K562 (cell line): ENCODE data around the gene LRRC15. TPM values are rescaled to one million over a fixed set of nuclear protein-coding genes. Genes with fewer than 3 reads are reported as not detected.

Source experiments
- ARNT ChIP-seq, 2 experiments: fragments of 450-650 bp; IDR thresholded peaks; 2 replicates each; pipeline ENCODE4 v1.6.1; 2016; ENCODE audit warnings: mild to moderate bottlenecking in 1 of 2
- BRCA1 ChIP-seq, 2 experiments: fragments of 450-650 bp in 1 of 2; sonication (generic) in 1 of 2; formaldehyde crosslinking in 1 of 2; IDR thresholded peaks; 2 replicates each; pipeline versions ENCODE4 v1.5.0 to v1.6.1; 2017 to 2020; ENCODE audit warnings: mild to moderate bottlenecking in 1 of 2, missing genetic modification reagents in 1 of 2
- BRD4 ChIP-seq: fragments of 200-600 bp; sonication (generic); IDR thresholded peaks from 2 replicates; pipeline ENCODE4 v1.6.1; 2017; ENCODE audit warnings: inconsistent platforms
- E2F6 ChIP-seq, 2 experiments: IDR thresholded peaks; 2 replicates each; pipeline ENCODE4 v1.6.1; 2011; ENCODE audit warnings: borderline replicate concordance in 1 of 2, control low read depth in 1 of 2, low read depth in 1 of 2, low read length in 1 of 2, mild to moderate bottlenecking in 1 of 2, mixed read lengths in 1 of 2, moderate library complexity in 1 of 2; ENCODE audit not compliant: insufficient read depth in 1 of 2, insufficient read length in 1 of 2, poor library complexity in 1 of 2, severe bottlenecking in 1 of 2; ENCODE audit errors: extremely low read depth in 1 of 2
- ELK3 ChIP-seq: fragments of 450-650 bp; formaldehyde crosslinking; IDR thresholded peaks from 2 replicates; pipeline ENCODE4 v1.4.0; 2020; ENCODE audit warnings: mild to moderate bottlenecking
- GABPB2 ChIP-seq: fragments of 250-450 bp; sonication (Bioruptor Pico); conservative IDR thresholded peaks from 2 replicates; pipeline ENCODE4 v1.5.1; 2021; ENCODE audit warnings: mild to moderate bottlenecking
- GTF2B ChIP-seq: IDR thresholded peaks from 2 replicates; pipeline ENCODE4 v1.6.1; 2011; ENCODE audit not compliant: insufficient read length; ENCODE audit errors: extremely low read depth
- HMGXB4 ChIP-seq: sonication (generic); formaldehyde crosslinking; IDR thresholded peaks from 2 replicates; pipeline ENCODE4 v1.8.1; 2023; ENCODE audit warnings: mild to moderate bottlenecking, missing genetic modification reagents
- HNRNPUL1 ChIP-seq: fragments of 200-400 bp; formaldehyde crosslinking; IDR thresholded peaks from 2 replicates; pipeline ENCODE4 v1.6.1; 2017; ENCODE audit warnings: low read length
- KLF6 ChIP-seq: fragments of 250-450 bp; sonication (Bioruptor Pico); IDR thresholded peaks from 2 replicates; pipeline ENCODE4 v1.4.0; 2020; ENCODE audit warnings: mild to moderate bottlenecking, moderate library complexity, borderline replicate concordance
- MIER1 ChIP-seq: fragments of 450-650 bp; IDR thresholded peaks from 2 replicates; pipeline ENCODE4 v1.6.1; 2016; ENCODE audit warnings: antibody characterized with exemption, mild to moderate bottlenecking, low read depth
- MTA3 ChIP-seq: fragments of 450-650 bp; formaldehyde crosslinking; IDR thresholded peaks from 2 replicates; pipeline ENCODE4 v1.6.1; 2017; ENCODE audit warnings: mild to moderate bottlenecking, borderline replicate concordance
- PHB ChIP-seq: fragments of 250-450 bp; sonication (Bioruptor Pico); IDR thresholded peaks from 2 replicates; pipeline ENCODE4 v1.5.0; 2021
- POLR3G ChIP-seq: IDR thresholded peaks from 2 replicates; pipeline ENCODE4 v1.6.1; 2011; ENCODE audit not compliant: insufficient read length, insufficient replicate concordance; ENCODE audit errors: extremely low read depth
- SMAD4 ChIP-seq: fragments of 250-450 bp; sonication (Bioruptor Pico); conservative IDR thresholded peaks from 2 replicates; pipeline ENCODE4 v1.8.0; 2021; ENCODE audit warnings: inconsistent platforms, mild to moderate bottlenecking, moderate library complexity
- TAL1 ChIP-seq: fragments of 450-650 bp; IDR thresholded peaks from 2 replicates; pipeline ENCODE4 v1.6.1; 2016; ENCODE audit warnings: mild to moderate bottlenecking
- TRIM25 ChIP-seq: fragments of 450-650 bp; IDR thresholded peaks from 2 replicates; pipeline ENCODE4 v1.7.0; 2016; ENCODE audit warnings: borderline replicate concordance
- ZBTB9 ChIP-seq: fragments of 450-650 bp; formaldehyde crosslinking; IDR thresholded peaks from 2 replicates; pipeline ENCODE4 v1.4.0; 2020; ENCODE audit warnings: mild to moderate bottlenecking, moderate library complexity
- ZNF79 ChIP-seq: fragments of 250-450 bp; sonication (Bioruptor Pico); IDR thresholded peaks from 2 replicates; pipeline ENCODE4 v1.4.0; 2020; ENCODE audit warnings: low read depth, mild to moderate bottlenecking, moderate library complexity
- polyA plus RNA-seq, 8 experiments: library from polyadenylated mRNA; depleted of rRNA in 4 of 8; stranded (reverse) in 5 of 8; unstranded in 3 of 8; fragments of >200 nt; fragmentation: Nextera tagmentation in 2 of 8; fragmentation: Illumina TruSeq in 1 of 8; extraction: Ambion mirVana in 2 of 8; extraction: Trizol in 1 of 8; gene quantifications; 2 replicates each; pipeline versions ENCODE4 v1.2.1 to v1.2.3, GENCODE V29; 2011 to 2014; ENCODE audit warnings: inconsistent platforms in 1 of 8, missing spikeins in 1 of 8
- total RNA-seq, 7 experiments: library from RNA; depleted of rRNA in 6 of 7; stranded (reverse); fragments of >200 nt in 6 of 7; fragmentation: Illumina TruSeq in 2 of 7; extraction: Trizol in 2 of 7; gene quantifications; 2 replicates each; pipeline versions ENCODE4 v1.2.1 to v1.2.3, GENCODE V29; 2011 to 2021; ENCODE audit warnings: low replicate concordance in 1 of 7

LRRC15 gene
- total and polyA plus RNA-seq, 9 of the 15 experiments (the other 6 are each of a cell fraction or from before 2014, with no cell fraction given) = not detected

- TF ChIP-seq KLF6 = 0 out of 2 replicates have a peak, but pooled peaks have one; percentile 18
- 0 out of 2 replicates have a peak, but pooled peaks have one; percentile 74 for TF ChIP-seq HMGXB4
- no peak for TF ChIP-seq GABPB2
- TF ChIP-seq MTA3 = peak; percentile 72; the same call in 1 of the 2 replicates
- no peak for TF ChIP-seq PHB (CRISPR knock-in tag)
- no peak for TF ChIP-seq BRCA1 (IDR thresholded peaks at IDR 0.05)
- TF ChIP-seq BRCA1 (CRISPR knock-in tag; IDR thresholded peaks at IDR 0.05) = no peak
- TF ChIP-seq BRD4 = no peak
- TF ChIP-seq MIER1 = no peak
- no peak for TF ChIP-seq TAL1
- peak; percentile 57 to 62 for TF ChIP-seq E2F6 (IDR thresholded peaks at IDR 0.05; ENCODE audit: borderline replicate concordance in 1 of 2, extremely low read depth in 1 of 2, insufficient read depth in 1 of 2, insufficient read length in 1 of 2, low read depth in 1 of 2, low read length in 1 of 2, poor library complexity in 1 of 2, severe bottlenecking in 1 of 2)
- TF ChIP-seq HNRNPUL1 = no peak
- no peak for TF ChIP-seq ZNF79
- peak; percentile 78; the same call in 1 of the 2 replicates for TF ChIP-seq SMAD4 (CRISPR knock-in tag)
- TF ChIP-seq GTF2B = no peak
- no peak for TF ChIP-seq TRIM25
- no peak; a peak in 1 of 4 replicates for TF ChIP-seq ARNT (IDR thresholded peaks at IDR 0.05)
- no peak for TF ChIP-seq POLR3G
- TF ChIP-seq ZBTB9 (CRISPR knock-in tag) = 0 out of 2 replicates have a peak, but pooled peaks have one; percentile 20
- TF ChIP-seq ELK3 (CRISPR knock-in tag) = no peak
Observed at GRCh38 chr3:194315088-194315964, 54.2 kb downstream of the LRRC15 start (continued).
